GM19025 (cell line): ENCODE measurements around the gene PCDHGA1.
A peak's percentile ranks its signal among the peaks of the same experiment; 100 is the strongest.

ENCODE experiments used
- ATAC-seq: cut with Tn5 transposase; IDR thresholded peaks from one replicate; pipeline ENCODE4 v1.9.1; 2021; ENCODE audit warnings: mild to moderate bottlenecking, low read depth, moderate library complexity; ENCODE audit not compliant: unreplicated experiment

The PCDHGA1 gene

DNA sequence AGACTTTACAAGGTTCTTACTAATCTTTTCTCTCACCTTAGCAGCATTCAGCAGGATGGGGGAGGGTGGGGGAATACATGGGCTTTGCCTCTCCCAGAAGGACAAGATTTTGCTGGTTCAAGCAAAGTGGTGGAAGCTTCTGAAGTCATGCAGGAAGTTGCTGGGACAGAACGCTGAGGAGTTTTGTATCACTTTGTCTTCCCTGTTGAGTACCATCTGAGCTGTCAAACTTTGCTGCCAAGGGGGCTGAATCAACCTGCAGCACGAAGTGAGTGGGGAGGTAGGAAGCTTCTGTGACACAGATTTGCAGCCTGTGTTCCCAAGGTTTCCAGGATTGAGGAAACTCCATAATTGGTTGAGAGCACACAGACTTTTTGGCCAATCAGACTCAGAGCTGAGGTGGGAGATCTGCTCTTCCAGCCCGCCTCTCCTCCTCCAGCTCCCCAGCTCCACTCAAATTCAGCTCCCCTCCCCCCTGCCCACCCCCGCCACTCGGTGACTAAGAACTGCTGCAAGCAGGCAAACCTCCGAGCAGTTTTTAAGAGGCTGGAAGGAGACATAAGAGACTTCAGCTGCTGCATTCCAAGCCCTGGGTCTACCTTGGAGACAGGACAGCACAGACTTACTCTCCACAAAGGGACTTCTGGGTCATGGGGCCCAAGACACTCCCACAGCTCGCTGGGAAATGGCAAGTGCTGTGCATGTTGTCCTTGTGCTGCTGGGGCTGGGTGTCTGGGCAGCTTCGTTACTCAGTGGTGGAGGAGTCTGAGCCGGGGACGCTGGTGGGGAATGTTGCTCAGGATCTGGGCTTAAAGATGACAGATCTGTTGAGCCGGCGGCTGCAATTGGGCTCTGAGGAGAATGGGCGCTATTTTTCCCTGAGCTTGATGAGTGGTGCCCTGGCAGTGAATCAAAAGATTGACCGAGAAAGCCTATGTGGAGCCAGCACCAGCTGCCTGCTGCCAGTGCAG is 158.6 kb downstream of the PCDHGA1 start, which contains the start of gene PCDHGC5:
PCDHGC5 (plus strand) TSS at position 491 of the 971 bp plus-strand sequence; CDS start at position 651, 160 bp downstream.
- no peak for ATAC-seq

- ATAC-seq = no peak
These were observed 159.5 kb downstream of the PCDHGA1 start for GRCh38 chr5:141489841-141490240.

- no peak for ATAC-seq
These were observed 160.0 kb downstream of the PCDHGA1 start for GRCh38 chr5:141490271-141490670.

DNA sequence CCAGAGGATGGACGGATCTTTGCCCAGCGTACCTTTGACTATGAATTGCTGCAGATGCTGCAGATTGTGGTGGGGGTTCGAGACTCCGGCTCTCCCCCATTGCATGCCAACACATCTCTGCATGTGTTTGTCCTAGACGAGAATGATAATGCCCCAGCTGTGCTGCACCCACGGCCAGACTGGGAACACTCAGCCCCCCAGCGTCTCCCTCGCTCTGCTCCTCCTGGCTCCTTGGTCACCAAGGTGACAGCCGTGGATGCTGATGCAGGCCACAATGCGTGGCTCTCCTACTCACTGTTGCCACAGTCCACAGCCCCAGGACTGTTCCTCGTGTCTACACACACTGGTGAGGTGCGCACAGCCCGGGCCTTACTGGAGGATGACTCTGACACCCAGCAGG is 160.5 kb downstream of the PCDHGA1 start:
- ATAC-seq = no peak

DNA sequence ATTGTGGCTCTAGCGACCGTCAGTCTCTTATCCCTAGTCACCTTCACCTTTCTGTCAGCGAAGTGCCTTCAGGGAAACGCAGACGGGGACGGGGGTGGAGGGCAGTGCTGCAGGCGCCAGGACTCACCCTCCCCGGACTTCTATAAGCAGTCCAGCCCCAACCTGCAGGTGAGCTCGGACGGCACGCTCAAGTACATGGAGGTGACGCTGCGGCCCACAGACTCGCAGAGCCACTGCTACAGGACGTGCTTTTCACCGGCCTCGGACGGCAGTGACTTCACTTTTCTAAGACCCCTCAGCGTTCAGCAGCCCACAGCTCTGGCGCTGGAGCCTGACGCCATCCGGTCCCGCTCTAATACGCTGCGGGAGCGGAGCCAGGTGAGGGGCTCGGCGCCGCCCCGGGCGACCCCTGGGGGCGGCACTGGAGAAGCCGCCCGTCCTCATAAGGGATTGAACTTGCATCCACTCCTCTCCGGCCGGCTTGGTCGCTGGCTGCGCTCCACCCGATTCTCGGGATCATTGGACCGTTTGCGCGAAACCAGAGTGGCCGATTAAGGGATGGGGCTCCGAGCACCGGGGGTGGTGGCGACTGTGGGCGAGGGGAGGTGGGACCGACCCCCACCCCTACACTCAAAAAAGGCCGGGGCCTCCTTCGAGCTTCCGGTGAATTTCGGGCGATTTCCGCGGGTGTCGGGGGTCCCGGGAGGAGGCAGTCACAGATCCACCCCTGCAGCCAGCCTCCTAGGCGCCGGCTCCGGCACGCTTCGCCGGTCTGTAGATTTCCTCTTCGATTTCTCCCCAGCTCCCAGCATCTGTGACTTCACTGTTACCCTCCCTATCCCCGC is 161.2 kb downstream of the PCDHGA1 start:
- no peak for ATAC-seq

- ATAC-seq = no peak
These were observed 162.0 kb downstream of the PCDHGA1 start for GRCh38 chr5:141492168-141492885.

DNA sequence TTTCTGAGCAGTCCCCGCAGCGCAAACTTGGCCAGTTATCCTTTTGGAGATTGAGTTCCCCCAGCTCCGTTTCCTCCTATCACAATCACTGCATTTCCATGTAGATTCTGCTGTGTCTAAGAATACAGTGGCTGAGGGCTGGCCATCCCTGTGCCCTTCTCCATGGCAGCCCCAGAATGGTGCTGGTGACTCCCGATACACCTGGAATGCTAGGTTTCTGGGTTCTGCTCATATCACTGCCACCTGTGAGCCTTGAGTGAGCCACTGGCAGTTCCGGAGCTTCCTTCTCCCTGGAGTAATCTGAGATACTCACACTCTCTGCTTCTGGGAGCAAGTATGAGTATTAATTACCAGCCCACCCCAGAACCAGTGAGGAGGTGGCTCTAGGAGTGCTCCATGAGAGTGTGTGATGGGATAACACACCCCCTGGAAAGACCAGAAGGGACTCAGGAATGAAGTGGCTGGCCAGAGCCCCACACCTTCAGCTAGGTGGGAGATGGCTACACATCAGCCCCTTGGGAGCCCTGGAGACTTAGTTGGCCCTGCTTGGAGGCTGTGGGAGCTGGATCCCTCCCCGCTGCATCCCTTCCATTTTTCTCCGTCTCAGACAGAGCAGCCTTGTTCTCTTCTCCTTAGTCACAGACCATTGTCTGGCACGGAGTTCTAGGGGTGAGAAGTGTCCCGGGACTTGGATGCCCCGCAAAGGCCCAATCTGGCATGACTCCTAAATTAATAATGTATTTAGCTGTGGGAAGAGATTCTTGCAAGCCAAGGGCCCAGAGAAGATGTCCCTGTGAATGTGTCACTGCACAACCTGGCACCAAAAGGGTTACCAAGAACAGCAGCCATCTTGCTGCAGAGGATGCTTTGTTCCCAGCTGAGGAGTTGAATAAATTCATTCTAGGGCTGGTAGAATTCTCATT is 163.4 kb downstream of the PCDHGA1 start:
- ATAC-seq = no peak

GRCh38 chr5:141494761-141495452 is 164.6 kb downstream of the PCDHGA1 start:
- ATAC-seq = no peak

GRCh38 chr5:141495453-141495811 is 165.1 kb downstream of the PCDHGA1 start:
- no peak for ATAC-seq

- no peak for ATAC-seq
These were observed 165.7 kb downstream of the PCDHGA1 start for GRCh38 chr5:141496038-141496437.

GRCh38 chr5:141501761-141502160 is 171.4 kb downstream of the PCDHGA1 start:
- ATAC-seq = no peak

DNA sequence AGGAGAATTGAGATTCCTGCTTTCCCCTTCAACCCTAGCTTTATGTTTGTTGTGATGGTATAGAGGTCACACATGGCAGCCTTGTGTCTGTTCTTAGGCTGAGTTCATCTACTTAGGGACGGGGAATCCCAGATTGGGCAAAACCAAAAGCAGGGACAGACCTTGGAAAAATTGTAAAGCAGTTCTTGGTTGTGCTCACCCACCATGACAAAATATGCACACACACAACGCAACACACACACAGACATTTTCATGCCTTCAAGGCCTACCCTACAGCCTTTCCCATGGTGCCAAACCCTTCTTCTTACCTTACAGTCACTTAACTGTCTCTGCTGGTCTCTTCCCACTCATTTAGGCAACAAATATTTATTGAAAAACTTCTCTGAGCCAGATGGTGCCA is 173.4 kb downstream of the PCDHGA1 start:
- ATAC-seq = no peak

GRCh38 chr5:141504216-141504615 is 173.9 kb downstream of the PCDHGA1 start:
- ATAC-seq = no peak

DNA sequence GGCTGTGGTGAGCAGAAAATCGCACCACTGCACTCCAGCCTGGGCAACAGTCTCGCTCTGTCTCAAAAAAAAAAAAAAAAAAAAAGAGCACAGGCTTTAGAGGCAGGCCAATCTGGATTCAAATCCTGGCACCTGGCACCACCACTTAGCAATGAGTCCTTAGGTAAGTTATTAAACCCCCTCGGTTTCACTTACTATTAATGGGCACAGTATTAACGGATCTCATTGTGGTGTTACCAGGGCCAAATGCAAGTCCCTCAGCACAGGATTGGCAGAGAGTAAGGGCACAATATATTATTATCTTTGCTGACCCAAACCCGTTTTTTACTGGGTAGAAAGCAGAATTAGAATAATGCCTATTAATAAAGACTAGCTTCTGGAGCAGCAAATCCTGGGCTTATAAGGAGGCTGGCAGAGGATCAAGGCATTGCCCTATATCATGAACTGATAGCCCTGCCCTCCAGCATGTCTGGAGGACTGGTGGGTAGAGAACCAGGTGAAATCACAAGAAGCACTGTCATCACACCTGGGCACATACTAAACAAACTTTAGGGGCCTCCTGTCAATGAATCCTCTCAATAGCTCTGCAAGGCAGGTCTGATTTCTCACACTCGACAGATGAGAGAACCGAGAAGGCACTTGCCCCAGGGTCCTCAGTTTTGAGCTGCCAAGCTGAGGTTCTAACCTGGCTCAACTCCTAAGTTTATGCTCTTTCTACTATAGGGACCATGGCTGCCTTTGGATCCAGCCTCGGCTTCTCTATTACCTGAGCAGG is 176.3 kb downstream of the PCDHGA1 start:
- no peak for ATAC-seq

GRCh38 chr5:141507387-141508091 is 177.2 kb downstream of the PCDHGA1 start:
- peak; percentile 32 for ATAC-seq

DNA sequence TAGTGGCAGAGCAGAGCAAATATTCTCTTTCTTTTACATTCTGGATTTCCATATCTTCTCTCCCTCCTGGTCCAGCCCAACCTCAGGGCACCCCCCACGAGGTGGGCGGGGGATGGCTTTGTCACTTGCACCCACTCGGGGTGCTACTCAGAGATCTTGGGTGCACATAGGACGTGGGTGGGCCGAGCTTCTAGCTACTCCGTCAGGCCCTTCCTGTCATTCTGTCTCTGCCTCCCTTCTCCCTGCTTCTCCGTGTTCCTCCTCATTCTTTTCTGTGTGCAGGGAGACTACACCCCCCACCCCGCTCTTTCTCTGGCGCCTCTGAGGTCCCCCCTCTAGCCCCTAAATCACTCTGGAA is 178.1 kb downstream of the PCDHGA1 start:
- no peak for ATAC-seq

GRCh38 chr5:141508798-141509611 is 178.7 kb downstream of the PCDHGA1 start:
- no peak for ATAC-seq
